Mononuclear cell (primary cell): Measurements from ENCODE around the gene SCN10A. TPM values are rescaled to one million over a fixed set of nuclear protein-coding genes. Genes with fewer than 3 reads are reported as not detected.

ENCODE experiments used
- total RNA-seq: library from RNA; depleted of rRNA; stranded (reverse); fragments of >200 nt; gene quantifications from one replicate; pipeline ENCODE4 v1.2.3, GENCODE V29; 2012

SCN10A gene
- total RNA-seq, 1 donor, result not detected

Other genes starting within 250 kb of the SCN10A start
- gene SCN5A, start 166.5 kb downstream of the SCN10A start, total RNA-seq, result not detected
- under 0.01 TPM for gene SCN11A, start 235.7 kb upstream of the SCN10A start, total RNA-seq
- gene WDR48, start 235.8 kb upstream of the SCN10A start, total RNA-seq, result 123 TPM